PFSK-1 (cell line): ENCODE data around the gene MOCOS.

Experiments used
- FOXP2 ChIP-seq: optimal IDR thresholded peaks from 2 replicates; pipeline ENCODE3; 2011; ENCODE audit warnings: borderline replicate concordance, control low read depth, inconsistent platforms; ENCODE audit not compliant: insufficient read depth; ENCODE audit errors: extremely low read length, extremely low read depth
- POLR2AphosphoS5 ChIP-seq: IDR thresholded peaks from 2 replicates; pipeline ENCODE4 v1.6.1; 2012; ENCODE audit warnings: low read depth, mild to moderate bottlenecking, control low read depth, low read length, moderate library complexity
- SIN3A ChIP-seq: IDR thresholded peaks from 2 replicates; pipeline ENCODE4 v1.6.1; 2012; ENCODE audit warnings: mild to moderate bottlenecking, low read length, moderate library complexity, borderline replicate concordance; ENCODE audit not compliant: insufficient read depth
- TAF1 ChIP-seq: IDR thresholded peaks from 2 replicates; pipeline ENCODE4 v1.6.1; 2012; ENCODE audit warnings: low read length, control low read depth, borderline replicate concordance; ENCODE audit not compliant: insufficient read depth
- TF ChIP-seq, protein P1 (sequence below), 2 experiments: IDR thresholded peaks; 2 replicates each; pipeline versions ENCODE4 v1.6.1 to v1.8.0; 2011 to 2012; ENCODE audit warnings: low read depth in 2 of 2, low read length in 2 of 2, control low read depth in 1 of 2, inconsistent platforms in 1 of 2, mild to moderate bottlenecking in 1 of 2, moderate library complexity in 1 of 2; ENCODE audit not compliant: insufficient read depth in 1 of 2

Gene MOCOS

DNA sequence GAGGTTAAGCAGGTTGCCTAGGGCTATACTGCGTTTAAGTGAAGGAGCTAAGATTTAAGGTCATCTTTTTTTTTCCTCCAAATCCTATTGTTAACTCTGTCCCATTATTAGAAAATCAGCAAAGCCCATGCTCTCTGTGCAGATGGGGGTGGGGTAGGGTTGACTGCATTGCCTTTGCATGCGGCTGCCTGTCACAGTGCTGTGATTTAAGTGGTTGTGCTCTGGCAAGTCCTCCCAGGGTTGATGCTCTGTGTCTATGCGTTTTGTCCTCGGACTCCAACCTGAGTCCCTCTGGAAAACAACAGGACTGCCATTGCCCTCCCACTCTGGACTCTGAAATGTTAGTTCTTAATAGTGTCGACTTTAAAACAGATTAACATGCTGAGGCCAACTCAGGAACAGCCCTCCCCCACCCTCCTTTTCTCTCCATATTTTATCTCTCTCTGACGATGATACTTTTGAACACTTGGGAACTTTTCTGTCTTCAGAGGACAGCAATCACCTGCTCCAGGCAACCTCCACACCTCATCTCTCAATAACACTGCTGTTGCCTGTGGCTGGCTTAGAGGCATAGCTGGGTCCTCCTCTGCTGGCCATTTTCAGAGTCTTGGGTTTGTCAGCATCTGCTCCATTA is 116.0 kb downstream of the MOCOS start:
- no peak for TF ChIP-seq FOXP2
- no peak for TF ChIP-seq TAF1
- TF ChIP-seq SIN3A, result no peak
- TF ChIP-seq, protein P1, sequence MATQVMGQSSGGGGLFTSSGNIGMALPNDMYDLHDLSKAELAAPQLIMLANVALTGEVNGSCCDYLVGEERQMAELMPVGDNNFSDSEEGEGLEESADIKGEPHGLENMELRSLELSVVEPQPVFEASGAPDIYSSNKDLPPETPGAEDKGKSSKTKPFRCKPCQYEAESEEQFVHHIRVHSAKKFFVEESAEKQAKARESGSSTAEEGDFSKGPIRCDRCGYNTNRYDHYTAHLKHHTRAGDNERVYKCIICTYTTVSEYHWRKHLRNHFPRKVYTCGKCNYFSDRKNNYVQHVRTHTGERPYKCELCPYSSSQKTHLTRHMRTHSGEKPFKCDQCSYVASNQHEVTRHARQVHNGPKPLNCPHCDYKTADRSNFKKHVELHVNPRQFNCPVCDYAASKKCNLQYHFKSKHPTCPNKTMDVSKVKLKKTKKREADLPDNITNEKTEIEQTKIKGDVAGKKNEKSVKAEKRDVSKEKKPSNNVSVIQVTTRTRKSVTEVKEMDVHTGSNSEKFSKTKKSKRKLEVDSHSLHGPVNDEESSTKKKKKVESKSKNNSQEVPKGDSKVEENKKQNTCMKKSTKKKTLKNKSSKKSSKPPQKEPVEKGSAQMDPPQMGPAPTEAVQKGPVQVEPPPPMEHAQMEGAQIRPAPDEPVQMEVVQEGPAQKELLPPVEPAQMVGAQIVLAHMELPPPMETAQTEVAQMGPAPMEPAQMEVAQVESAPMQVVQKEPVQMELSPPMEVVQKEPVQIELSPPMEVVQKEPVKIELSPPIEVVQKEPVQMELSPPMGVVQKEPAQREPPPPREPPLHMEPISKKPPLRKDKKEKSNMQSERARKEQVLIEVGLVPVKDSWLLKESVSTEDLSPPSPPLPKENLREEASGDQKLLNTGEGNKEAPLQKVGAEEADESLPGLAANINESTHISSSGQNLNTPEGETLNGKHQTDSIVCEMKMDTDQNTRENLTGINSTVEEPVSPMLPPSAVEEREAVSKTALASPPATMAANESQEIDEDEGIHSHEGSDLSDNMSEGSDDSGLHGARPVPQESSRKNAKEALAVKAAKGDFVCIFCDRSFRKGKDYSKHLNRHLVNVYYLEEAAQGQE (IDR thresholded peaks at IDR 0.05; ENCODE audit: insufficient read depth in 1 of 2, low read depth in 2 of 2, low read length in 2 of 2), result no peak
- TF ChIP-seq POLR2AphosphoS5, result no peak

DNA sequence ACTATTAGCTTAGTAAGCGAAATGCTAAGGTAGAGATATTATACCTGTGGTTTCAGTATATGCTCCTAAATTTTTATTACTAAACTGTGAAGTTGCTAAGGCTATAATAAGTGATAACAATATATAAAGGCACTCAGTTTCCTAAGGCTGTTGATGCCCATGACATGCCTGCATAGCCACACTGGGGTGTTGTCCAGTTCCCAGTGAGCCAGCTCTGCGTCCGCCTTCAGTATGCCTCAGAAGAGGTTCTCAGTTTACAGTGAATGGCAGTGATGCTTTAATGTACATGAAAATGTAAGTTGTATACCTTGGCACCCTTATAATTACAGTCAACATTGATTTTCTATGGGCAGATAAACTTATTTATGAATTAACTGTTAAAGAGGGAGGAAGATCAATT is 117.4 kb downstream of the MOCOS start:
- TF ChIP-seq SIN3A (no peak), POLR2AphosphoS5 (no peak), FOXP2 (no peak)
- TF ChIP-seq, protein P1 (IDR thresholded peaks at IDR 0.05; ENCODE audit: insufficient read depth in 1 of 2, low read depth in 2 of 2, low read length in 2 of 2), result no peak

DNA sequence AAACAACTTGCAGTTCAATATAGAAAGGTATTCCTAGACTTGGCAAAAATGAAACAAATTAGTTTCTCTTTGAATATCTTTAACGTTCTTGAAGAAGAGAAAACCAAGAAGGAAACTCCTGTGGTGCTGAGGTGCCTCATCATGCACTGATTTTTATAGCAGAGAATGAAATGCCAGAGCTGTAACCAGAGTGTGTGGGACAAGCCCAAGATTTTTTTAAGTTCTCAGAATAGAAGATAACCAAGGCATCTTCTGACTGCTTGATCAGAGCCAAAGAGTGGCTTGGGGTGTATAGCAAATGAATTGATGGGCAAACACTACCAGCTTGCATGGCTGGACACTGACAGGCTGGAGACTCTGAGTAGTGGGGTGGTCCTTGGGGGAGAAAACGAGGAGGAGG is 118.1 kb downstream of the MOCOS start:
- TF ChIP-seq, protein P1 (IDR thresholded peaks at IDR 0.05; ENCODE audit: insufficient read depth in 1 of 2, low read depth in 2 of 2, low read length in 2 of 2), result no peak
- no peak for TF ChIP-seq FOXP2

DNA sequence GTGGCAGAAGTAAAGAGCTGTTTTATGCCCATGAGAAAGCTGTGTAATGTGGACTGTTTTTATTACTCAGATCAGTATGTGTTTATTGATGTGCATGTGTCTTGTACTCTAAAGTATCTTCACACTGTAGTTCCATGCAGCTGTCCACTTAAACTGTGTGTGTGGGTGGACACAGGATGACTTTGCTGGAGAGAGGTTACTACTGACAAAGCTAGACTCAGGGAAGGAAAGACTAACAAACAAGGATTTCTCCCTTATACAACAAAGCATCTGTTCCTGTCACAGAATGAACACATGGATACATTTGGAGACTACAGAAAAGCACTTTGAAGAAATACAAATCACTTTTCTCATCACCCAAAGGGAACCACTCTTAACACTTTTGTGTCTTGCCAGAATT is 120.2 kb downstream of the MOCOS start:
- TF ChIP-seq TAF1 (no peak), SIN3A (no peak), FOXP2 (no peak), POLR2AphosphoS5 (no peak)
- TF ChIP-seq, protein P1 (IDR thresholded peaks at IDR 0.05; ENCODE audit: insufficient read depth in 1 of 2, low read depth in 2 of 2, low read length in 2 of 2), result no peak

DNA sequence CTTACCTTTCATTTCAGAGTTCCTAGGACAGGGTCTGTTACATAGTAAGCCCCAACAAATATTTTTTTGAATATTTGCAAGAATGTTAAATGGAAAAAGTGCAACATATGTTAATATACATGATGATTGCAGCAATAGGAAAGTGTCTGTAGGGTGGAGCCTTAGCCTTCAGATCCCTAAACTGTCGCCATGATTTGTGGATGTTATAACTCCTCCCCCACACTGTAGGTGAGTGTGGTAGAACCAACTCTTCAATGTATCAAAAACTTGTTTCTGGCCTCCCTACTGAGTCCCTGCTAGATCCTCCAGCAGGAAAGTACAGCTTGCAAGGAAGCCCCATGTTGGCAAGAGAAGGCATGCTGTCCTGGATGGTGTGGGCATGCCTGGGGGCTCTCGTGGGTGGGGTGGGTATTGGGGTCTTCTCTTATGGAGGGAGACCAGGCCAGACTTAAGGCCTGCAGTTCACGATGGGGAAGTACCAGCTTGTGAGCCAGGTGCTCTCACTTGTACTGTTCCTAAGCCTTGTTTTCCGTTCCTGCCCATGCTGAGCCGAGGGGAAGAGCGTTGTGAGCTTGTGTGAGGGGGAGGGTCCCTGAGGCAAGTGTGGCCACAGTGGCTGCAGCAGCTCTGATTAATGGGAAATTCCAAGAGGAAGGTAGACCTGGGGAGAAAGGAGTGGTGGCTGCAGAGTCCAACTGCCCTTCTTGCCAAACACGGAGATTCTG is 121.6 kb downstream of the MOCOS start:
- TF ChIP-seq TAF1 (no peak), FOXP2 (no peak), SIN3A (no peak), POLR2AphosphoS5 (no peak)
- TF ChIP-seq, protein P1 (IDR thresholded peaks at IDR 0.05; ENCODE audit: insufficient read depth in 1 of 2, low read depth in 2 of 2, low read length in 2 of 2), result no peak
